ENCODE data around the gene CENATAC. TPM values are rescaled to one million over a fixed set of nuclear protein-coding genes. Genes with fewer than 3 reads are reported as not detected.
"Not testable (repeated sequence)": the region's sequence is repeated elsewhere in the genome, so short reads cannot be mapped to it uniquely, and the experiment has no call there.

Gene CENATAC
- total and polyA plus RNA-seq, 2 experiments from 2014 or later = 24.5 to 26.2 TPM

GRCh38 chr11:118988280-118988679 lies 9.7 kb upstream of the CENATAC start:
- Histone ChIP-seq H2AFZ (no peak overlapping the region), H3K27me3 (no peaks in the 10 kb centered on the region), H3K36me3 (replicated peaks; ENCODE audit: insufficient read depth, low read depth) (no peaks in the 10 kb centered on the region), H3K4me3 (no peak overlapping the region), H3K27ac (no peak overlapping the region), H3K4me2 (no peak overlapping the region), H4K20me1 (ENCODE audit: insufficient read depth, poor library complexity, severe bottlenecking) (no peaks in the 10 kb centered on the region), H3K9me3 (ENCODE audit: low read depth) (no peaks in the 10 kb centered on the region), H3K9me2 (replicated peaks; ENCODE audit: insufficient read depth) (no peaks in the 10 kb centered on the region), H3K4me1 (ENCODE audit: insufficient read depth) (no peaks in the 10 kb centered on the region), H3K79me2 (no peaks in the 10 kb centered on the region)
- TF ChIP-seq EZH2 (IDR thresholded peaks at IDR 0.05; ENCODE audit: borderline replicate concordance) (no peak), CTCF (IDR thresholded peaks at IDR 0.05; ENCODE audit: poor library complexity) (no peak)
- no peak for DNase-seq (ENCODE audit: low spot score)
- 86% methylated on average over 5 of the region's 5 CpGs for WGBS (ENCODE audit: low lambda C conversion rate, missing lambda C conversion rate)

GRCh38 chr11:118991486-118992038 lies 6.4 kb upstream of the CENATAC start:
- not testable (repeated sequence) for H3K4me1 ChIP-seq (ENCODE audit: insufficient read depth); DNase-seq (ENCODE audit: low spot score); H4K20me1 ChIP-seq (ENCODE audit: insufficient read depth, poor library complexity, severe bottlenecking); H2AFZ ChIP-seq; H3K27ac ChIP-seq; H3K4me3 ChIP-seq; H3K79me2 ChIP-seq; H3K4me2 ChIP-seq; H3K9me3 ChIP-seq (ENCODE audit: low read depth); H3K9me2 ChIP-seq (replicated peaks; ENCODE audit: insufficient read depth); H3K27me3 ChIP-seq; H3K36me3 ChIP-seq (replicated peaks; ENCODE audit: insufficient read depth, low read depth)
- 91% methylated on average over 6 of the region's 44 CpGs for WGBS (ENCODE audit: low lambda C conversion rate, missing lambda C conversion rate)

- peaks cover 39% of the 10 kb centered on the region for H3K79me2 ChIP-seq
- 40% methylated on average over 22 of the region's 22 CpGs for WGBS (ENCODE audit: low lambda C conversion rate, missing lambda C conversion rate)
Observed at GRCh38 chr11:118996926-118997626, 862 bp upstream of the CENATAC start.

GRCh38 chr11:118998388-118998717 lies 415 bp downstream of the CENATAC start:
- peak overlapping the region; percentile 92 for H3K4me2 ChIP-seq
- H3K9me2 ChIP-seq (replicated peaks; ENCODE audit: insufficient read depth) = no peaks in the 10 kb centered on the region
- 1% methylated on average over 19 of the region's 19 CpGs for WGBS (ENCODE audit: low lambda C conversion rate, missing lambda C conversion rate)
- H3K4me1 ChIP-seq (ENCODE audit: insufficient read depth) = peaks cover 8% of the 10 kb centered on the region
- no peaks in the 10 kb centered on the region for H3K27me3 ChIP-seq
- H3K4me3 ChIP-seq = peak overlapping the region; percentile 87
- peak overlapping the region; percentile 73 for H3K27ac ChIP-seq
- no peaks in the 10 kb centered on the region for H4K20me1 ChIP-seq (ENCODE audit: insufficient read depth, poor library complexity, severe bottlenecking)
- no peaks in the 10 kb centered on the region for H3K9me3 ChIP-seq (ENCODE audit: low read depth)
- TF ChIP-seq CTCF (IDR thresholded peaks at IDR 0.05; ENCODE audit: poor library complexity) (no peak), EZH2phosphoT487 (IDR thresholded peaks at IDR 0.05; ENCODE audit: low read depth, severe bottlenecking, unreplicated experiment) (no peak), EZH2 (IDR thresholded peaks at IDR 0.05; ENCODE audit: borderline replicate concordance) (no peak)
- no peaks in the 10 kb centered on the region for H3K36me3 ChIP-seq (replicated peaks; ENCODE audit: insufficient read depth, low read depth)
- peaks cover 39% of the 10 kb centered on the region for H3K79me2 ChIP-seq
- peak overlapping the region; percentile 98 for H2AFZ ChIP-seq
- no peak for DNase-seq (ENCODE audit: low spot score)

More at GRCh38 chr11:118996926-118997626, 862 bp upstream of the CENATAC start:
- H3K9me2 ChIP-seq (replicated peaks; ENCODE audit: insufficient read depth) = no peaks in the 10 kb centered on the region
- H3K4me1 ChIP-seq (ENCODE audit: insufficient read depth) = peaks cover 8% of the 10 kb centered on the region
- H4K20me1 ChIP-seq (ENCODE audit: insufficient read depth, poor library complexity, severe bottlenecking) = no peaks in the 10 kb centered on the region
- TF ChIP-seq EZH2phosphoT487 (IDR thresholded peaks at IDR 0.05; ENCODE audit: low read depth, severe bottlenecking, unreplicated experiment) (no peak), CTCF (IDR thresholded peaks at IDR 0.05; ENCODE audit: poor library complexity) (no peak), EZH2 (IDR thresholded peaks at IDR 0.05; ENCODE audit: borderline replicate concordance) (no peak)
- no peaks in the 10 kb centered on the region for H3K27me3 ChIP-seq
- peak overlapping the region; percentile 31 for H3K27ac ChIP-seq
- H2AFZ ChIP-seq = peak overlapping the region; percentile 98
- peak overlapping the region; percentile 92 for H3K4me2 ChIP-seq
- no peaks in the 10 kb centered on the region for H3K36me3 ChIP-seq (replicated peaks; ENCODE audit: insufficient read depth, low read depth)
- peak overlapping the region; percentile 87 for H3K4me3 ChIP-seq
- no peak for DNase-seq (ENCODE audit: low spot score)
- H3K9me3 ChIP-seq (ENCODE audit: low read depth) = no peaks in the 10 kb centered on the region

Measured in hepatocyte (in vitro differentiated cells).